Parathyroid adenoma (tissue), 2 donors: ENCODE measurements around the gene CEACAM5.

Experiments used
- H2AFZ ChIP-seq: fragments of 300-600 bp; sonication (generic); one replicate; pipeline ENCODE4 v1.7.0; 2017; ENCODE audit warnings: antibody characterized with exemption, mild to moderate bottlenecking
- H3K27ac ChIP-seq: fragments of 300-600 bp; sonication (generic); one replicate; pipeline ENCODE4 v1.7.0; 2017
- H3K27me3 ChIP-seq: fragments of 300-600 bp; sonication (generic); one replicate; pipeline ENCODE4 v1.7.0; 2017; ENCODE audit warnings: low read length; ENCODE audit not compliant: control insufficient read depth, insufficient read depth
- H3K36me3 ChIP-seq: fragments of 300-600 bp; sonication (generic); one replicate; pipeline ENCODE4 v1.7.0; 2017; ENCODE audit warnings: low read length; ENCODE audit not compliant: control insufficient read depth, insufficient read depth
- H3K4me1 ChIP-seq: fragments of 300-600 bp; sonication (generic); one replicate; pipeline ENCODE4 v1.7.0; 2017; ENCODE audit warnings: control low read depth
- H3K4me2 ChIP-seq: fragments of 300-600 bp; sonication (generic); one replicate; pipeline ENCODE4 v1.7.0; 2017; ENCODE audit warnings: low read length
- H3K4me3 ChIP-seq: fragments of 300-600 bp; sonication (generic); one replicate; pipeline ENCODE4 v1.7.0; 2017; ENCODE audit warnings: low read depth, low read length
- H3K79me2 ChIP-seq: fragments of 300-600 bp; sonication (generic); one replicate; pipeline ENCODE4 v1.7.0; 2017; ENCODE audit warnings: control low read depth
- H3K9ac ChIP-seq: fragments of 300-600 bp; sonication (generic); one replicate; pipeline ENCODE4 v1.7.0; 2017; ENCODE audit warnings: mild to moderate bottlenecking
- H3K9me3 ChIP-seq: fragments of 300-600 bp; sonication (generic); one replicate; pipeline ENCODE4 v1.7.0; 2017; ENCODE audit warnings: low read length; ENCODE audit not compliant: control insufficient read depth
- TF ChIP-seq, protein P1 (sequence below): fragments of 300-600 bp; sonication (generic); IDR thresholded peaks from one replicate; pipeline ENCODE4 v1.7.0; 2017; ENCODE audit warnings: antibody characterized with exemption, mild to moderate bottlenecking
- donor health status: primary hyperparathyroidism.

CEACAM5 gene

DNA sequence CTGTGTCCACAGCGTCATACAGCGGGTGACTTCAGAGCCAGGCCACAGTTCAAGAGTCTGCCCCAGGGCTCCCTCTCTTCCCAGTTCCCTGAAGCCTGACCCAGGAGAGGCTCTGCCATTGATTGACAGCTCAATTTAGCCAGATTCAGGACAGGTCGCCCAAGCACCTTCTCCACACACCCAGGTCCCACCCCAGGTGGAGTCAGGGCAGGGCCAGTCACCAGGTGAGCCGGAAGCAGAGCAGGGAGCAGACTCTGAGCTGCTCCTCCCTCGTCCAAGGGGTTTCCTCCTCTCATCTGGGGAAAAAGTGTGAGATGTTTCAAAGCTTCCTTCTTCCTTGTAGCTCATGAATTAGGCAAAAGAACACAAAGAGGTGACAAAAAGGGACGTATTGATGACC lies 26.0 kb upstream of the CEACAM5 start:
- Histone ChIP-seq H2AFZ (no peak overlapping the region), H3K4me3 (no peak overlapping the region), H3K4me2 (no peak overlapping the region), H3K4me1 (no peaks in the 10 kb centered on the region), H3K9ac (no peak overlapping the region), H3K36me3 (no peaks in the 10 kb centered on the region), H3K27me3 (no peaks in the 10 kb centered on the region), H3K27ac (no peak overlapping the region), H3K9me3 (no peaks in the 10 kb centered on the region), H3K79me2 (no peaks in the 10 kb centered on the region)
- TF ChIP-seq, protein P1, sequence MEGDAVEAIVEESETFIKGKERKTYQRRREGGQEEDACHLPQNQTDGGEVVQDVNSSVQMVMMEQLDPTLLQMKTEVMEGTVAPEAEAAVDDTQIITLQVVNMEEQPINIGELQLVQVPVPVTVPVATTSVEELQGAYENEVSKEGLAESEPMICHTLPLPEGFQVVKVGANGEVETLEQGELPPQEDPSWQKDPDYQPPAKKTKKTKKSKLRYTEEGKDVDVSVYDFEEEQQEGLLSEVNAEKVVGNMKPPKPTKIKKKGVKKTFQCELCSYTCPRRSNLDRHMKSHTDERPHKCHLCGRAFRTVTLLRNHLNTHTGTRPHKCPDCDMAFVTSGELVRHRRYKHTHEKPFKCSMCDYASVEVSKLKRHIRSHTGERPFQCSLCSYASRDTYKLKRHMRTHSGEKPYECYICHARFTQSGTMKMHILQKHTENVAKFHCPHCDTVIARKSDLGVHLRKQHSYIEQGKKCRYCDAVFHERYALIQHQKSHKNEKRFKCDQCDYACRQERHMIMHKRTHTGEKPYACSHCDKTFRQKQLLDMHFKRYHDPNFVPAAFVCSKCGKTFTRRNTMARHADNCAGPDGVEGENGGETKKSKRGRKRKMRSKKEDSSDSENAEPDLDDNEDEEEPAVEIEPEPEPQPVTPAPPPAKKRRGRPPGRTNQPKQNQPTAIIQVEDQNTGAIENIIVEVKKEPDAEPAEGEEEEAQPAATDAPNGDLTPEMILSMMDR = no peak

DNA sequence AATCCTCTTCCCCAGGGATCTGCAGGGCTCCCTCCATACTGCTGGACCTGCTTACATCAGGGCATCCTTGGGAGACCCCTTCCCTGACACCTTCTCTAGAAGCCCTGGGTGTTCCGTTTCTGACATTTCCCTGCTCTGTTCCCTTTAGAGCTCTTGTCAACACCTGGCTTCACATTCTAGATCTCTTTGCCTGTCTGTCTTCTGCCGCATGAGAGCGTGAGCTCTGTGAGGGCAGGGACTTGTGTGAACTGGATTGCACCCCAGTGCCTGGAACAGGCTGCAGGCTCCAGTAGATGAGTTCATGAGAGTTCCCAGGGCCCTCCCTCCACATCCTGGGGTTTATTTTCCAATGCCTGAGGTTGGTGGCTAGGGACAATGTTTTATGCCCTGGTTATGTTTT lies 21.0 kb upstream of the CEACAM5 start:
- Histone ChIP-seq H3K36me3 (no peaks in the 10 kb centered on the region), H3K27me3 (no peaks in the 10 kb centered on the region), H3K9ac (no peak overlapping the region), H3K4me3 (no peak overlapping the region), H3K79me2 (no peaks in the 10 kb centered on the region), H3K4me1 (no peaks in the 10 kb centered on the region), H3K4me2 (no peak overlapping the region), H2AFZ (no peak overlapping the region), H3K9me3 (no peaks in the 10 kb centered on the region), H3K27ac (no peak overlapping the region)
- TF ChIP-seq, protein P1 = no peak

DNA sequence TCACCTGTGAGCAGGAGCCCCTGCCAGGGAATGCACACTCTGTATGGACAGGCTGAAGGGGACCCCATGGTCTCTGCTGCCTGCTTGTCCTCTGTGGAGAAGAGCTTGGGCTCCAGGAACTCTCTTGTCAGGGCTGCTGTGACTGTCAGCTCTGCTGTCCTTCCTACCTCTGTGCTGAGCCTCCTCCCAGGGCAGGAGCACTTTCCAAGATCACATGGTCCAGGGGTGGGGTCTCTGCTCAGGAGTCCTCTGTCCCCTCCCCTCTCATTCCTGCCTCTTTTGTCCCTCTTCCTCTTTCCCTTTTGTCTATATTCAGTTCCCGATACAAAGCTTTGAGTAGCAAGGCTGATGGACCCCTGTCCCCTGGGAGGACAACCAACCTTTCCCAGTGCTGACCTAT lies 20.3 kb upstream of the CEACAM5 start, which contains the start of gene CEACAM7:
Gene CEACAM7, minus strand, starts transcription at position 173 of the 400 bp plus-strand sequence. Its CDS starts 105 bp downstream, at position 68.
- H3K36me3 ChIP-seq = no peaks in the 10 kb centered on the region
- H2AFZ ChIP-seq = no peak within 1 kb of the TSS
- no peak within 1 kb of the TSS for H3K4me3 ChIP-seq
- H3K79me2 ChIP-seq = no peaks in the 10 kb centered on the region
- H3K27me3 ChIP-seq = no peaks in the 10 kb centered on the region
- TF ChIP-seq, protein P1 = no peak
- no peak within 1 kb of the TSS for H3K4me2 ChIP-seq
- no peaks in the 10 kb centered on the region for H3K9me3 ChIP-seq
- H3K9ac ChIP-seq = no peak within 1 kb of the TSS
- no peaks in the 10 kb centered on the region for H3K4me1 ChIP-seq
- no peak within 1 kb of the TSS for H3K27ac ChIP-seq

DNA sequence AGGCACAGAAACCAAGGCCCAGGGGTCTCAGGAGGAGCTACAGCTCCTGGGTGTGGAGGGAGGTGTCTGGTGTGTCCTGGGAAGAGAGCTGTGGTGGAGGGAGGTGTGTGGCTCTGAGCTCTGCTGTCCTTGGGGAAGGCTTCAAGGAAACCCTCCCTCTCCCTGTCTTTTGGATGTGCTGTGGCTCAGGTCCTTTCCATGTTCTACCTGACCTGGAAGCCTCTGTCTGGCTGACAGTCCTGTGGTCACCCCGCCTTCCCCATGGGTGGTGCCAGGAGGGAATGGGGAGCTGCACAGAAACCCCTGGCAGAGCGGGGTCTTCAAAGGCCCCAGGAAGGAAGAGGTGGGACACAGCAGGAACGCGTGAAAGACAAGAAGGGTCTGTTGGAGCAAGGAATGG lies 19.7 kb upstream of the CEACAM5 start:
- Histone ChIP-seq H3K4me2 (no peak overlapping the region), H2AFZ (no peak overlapping the region), H3K4me3 (no peak overlapping the region), H3K79me2 (no peaks in the 10 kb centered on the region), H3K27ac (no peak overlapping the region), H3K36me3 (no peaks in the 10 kb centered on the region), H3K9ac (no peak overlapping the region), H3K4me1 (no peaks in the 10 kb centered on the region), H3K9me3 (no peaks in the 10 kb centered on the region), H3K27me3 (no peaks in the 10 kb centered on the region)
- TF ChIP-seq, protein P1 = no peak

DNA sequence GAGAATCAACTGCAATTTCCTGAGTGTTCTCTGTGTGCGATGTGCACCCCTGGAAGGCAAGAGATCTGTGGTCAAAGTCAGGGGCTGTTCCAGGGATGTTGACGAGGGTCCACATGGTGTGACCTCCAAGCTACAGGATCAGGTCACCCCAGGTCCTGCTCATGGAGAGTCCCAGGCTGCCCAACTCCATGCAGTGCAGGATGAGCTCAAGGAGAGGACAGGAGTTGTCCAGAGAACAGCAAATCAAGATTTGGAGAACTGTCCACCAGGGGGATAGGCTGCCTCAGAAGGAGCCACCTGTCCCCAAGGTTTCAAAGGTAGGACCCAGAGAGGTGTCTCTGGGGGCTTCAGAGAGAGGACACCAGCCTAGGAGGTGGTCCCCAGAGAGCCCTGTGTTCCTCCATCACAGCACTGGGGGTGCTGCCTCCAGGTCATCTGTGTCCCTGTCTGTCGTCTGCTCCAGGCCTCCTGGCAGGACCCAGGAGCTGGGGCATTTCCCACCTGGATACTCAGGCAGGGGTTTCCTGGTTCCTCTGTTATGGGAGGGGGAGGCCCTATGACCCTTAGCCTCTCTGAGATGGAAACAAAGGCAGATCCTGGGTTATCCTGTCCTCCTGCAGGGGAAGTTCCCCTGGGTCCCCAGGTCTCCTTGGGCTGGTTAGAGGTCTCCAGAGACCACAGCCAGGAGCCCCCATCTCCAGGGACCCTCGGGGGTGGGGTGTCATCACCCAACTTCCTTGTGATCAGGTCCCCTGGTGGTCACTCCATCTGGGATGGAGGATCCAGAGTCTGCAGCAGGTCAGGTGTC lies 18.2 kb upstream of the CEACAM5 start:
- Histone ChIP-seq H3K27ac (no peak overlapping the region), H3K9me3 (no peaks in the 10 kb centered on the region), H3K27me3 (no peaks in the 10 kb centered on the region), H3K4me1 (no peaks in the 10 kb centered on the region), H3K36me3 (no peaks in the 10 kb centered on the region), H3K4me3 (no peak overlapping the region), H3K79me2 (no peaks in the 10 kb centered on the region), H2AFZ (no peak overlapping the region), H3K4me2 (no peak overlapping the region), H3K9ac (no peak overlapping the region)
- TF ChIP-seq, protein P1 = no peak
